GM12891 (cell line): ENCODE results near the gene CPXM1.

Experiments
- PAX5 ChIP-seq: IDR thresholded peaks from 2 replicates; pipeline ENCODE4 v1.6.1; 2011; ENCODE audit warnings: low read length, moderate library complexity, mild to moderate bottlenecking; ENCODE audit not compliant: insufficient read depth, severe bottlenecking
- POLR2A ChIP-seq: IDR thresholded peaks from 2 replicates; pipeline ENCODE4 v1.6.1; 2011; ENCODE audit warnings: low read depth, low read length, control low read depth
- POLR2AphosphoS5 ChIP-seq: IDR thresholded peaks from 2 replicates; pipeline ENCODE4 v1.6.1; 2011; ENCODE audit warnings: low read depth, low read length, control low read depth
- POU2F2 ChIP-seq: IDR thresholded peaks from 2 replicates; pipeline ENCODE4 v1.6.1; 2011; ENCODE audit warnings: low read depth, mild to moderate bottlenecking, control low read depth, low read length, moderate library complexity
- SPI1 ChIP-seq: IDR thresholded peaks from 2 replicates; pipeline ENCODE4 v1.6.1; 2011; ENCODE audit warnings: low read depth, low read length, control low read depth
- TAF1 ChIP-seq: IDR thresholded peaks from 2 replicates; pipeline ENCODE4 v1.6.1; 2011; ENCODE audit warnings: low read depth, low read length, control low read depth

DNA sequence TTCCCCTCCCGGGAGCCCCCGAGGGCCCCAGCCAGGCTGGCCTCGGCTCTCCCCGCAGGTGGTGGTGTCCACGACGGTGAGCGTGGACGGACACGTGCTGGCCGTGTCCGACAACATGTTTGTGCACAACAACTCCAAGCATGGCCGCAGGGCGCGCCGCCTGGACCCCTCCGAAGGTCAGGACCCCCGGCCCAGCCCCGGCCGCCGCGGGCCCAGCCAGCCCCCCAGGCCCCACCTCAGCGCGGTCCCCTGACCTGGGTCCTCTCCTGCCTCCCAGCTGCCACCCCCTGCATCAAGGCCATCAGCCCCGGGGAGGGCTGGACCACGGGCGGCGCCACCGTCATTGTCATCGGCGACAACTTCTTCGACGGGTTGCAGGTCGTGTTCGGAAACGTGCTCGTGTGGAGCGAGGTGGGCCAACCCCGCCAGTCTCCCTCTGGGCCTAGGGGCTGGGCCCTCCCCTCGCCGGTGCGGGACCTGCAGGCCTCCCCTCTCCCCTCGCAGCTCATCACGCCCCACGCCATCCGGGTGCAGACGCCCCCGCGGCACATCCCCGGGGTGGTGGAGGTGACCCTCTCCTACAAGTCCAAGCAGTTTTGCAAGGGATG, 51.0 kb downstream of the CPXM1 start:
- TF ChIP-seq POLR2A (no peak), TAF1 (no peak), PAX5 (no peak), POLR2AphosphoS5 (no peak), POU2F2 (no peak), SPI1 (no peak)
